AG09319 (cell line): ENCODE measurements around the gene CDH13.

Source experiments
- DNase-seq: peaks from one replicate; pipeline ENCODE4 v3.0.0-alpha.2; 2010; ENCODE audit warnings: low read depth; ENCODE audit errors: extremely low read depth
- TF ChIP-seq, protein P1 (sequence below): IDR thresholded peaks from 2 replicates; pipeline ENCODE4 v1.5.1; 2011; ENCODE audit warnings: low read depth, mild to moderate bottlenecking, inconsistent platforms, low read length, moderate library complexity

CDH13 gene

DNA sequence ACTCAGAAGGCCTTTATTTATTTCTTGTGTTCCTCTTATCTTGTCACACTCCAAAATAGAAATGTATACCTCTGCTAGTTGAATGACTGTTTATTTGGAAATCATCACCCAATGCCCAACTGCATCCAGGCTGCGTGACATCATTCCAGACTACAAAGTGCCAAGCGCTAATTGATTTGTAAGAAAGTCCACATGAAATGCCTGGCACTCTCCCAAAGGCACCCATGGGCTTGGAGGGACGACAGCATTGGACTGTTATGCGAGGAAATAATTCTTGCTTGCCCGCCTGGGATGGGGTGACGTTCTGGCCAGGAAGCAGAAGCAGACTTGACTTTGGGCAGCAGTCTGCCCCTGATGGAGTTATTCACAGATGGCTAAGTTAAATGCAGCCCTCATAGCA lies 165.9 kb downstream of the CDH13 start:
- no peak for DNase-seq

DNA sequence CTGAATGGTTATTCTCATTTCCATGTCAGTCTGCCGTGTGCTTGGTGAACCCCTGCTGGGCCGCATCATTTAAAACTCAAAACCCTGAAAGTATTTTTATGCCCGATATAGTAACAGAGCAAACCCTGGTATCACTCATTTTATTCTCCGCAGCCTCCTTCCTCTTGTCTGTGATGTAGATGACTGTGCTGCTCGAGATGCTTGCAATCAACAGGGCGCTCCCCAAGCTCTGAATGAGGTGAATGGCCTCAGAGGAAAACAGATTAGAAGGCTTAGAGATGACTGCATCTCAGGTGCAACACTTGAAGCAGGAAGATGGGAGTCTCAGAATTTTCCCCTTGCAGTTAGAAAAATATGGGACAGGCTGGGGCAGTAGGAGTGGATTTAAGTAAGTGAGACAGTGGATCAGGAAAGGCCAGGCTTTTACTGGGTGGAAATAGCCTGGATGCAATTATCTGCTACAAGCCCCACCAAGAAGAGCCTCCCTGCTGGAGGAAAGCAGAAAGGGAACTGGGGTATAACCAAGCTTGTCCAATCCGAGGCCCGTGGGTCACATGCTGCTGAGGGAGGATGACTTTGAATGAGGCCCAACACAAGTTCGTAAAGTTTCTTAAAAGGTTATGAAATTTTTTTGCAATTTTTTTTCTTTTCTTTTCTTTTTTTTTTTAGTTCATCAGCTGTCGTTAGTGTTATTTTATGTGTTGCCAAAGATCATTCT lies 166.9 kb downstream of the CDH13 start:
- TF ChIP-seq, protein P1, sequence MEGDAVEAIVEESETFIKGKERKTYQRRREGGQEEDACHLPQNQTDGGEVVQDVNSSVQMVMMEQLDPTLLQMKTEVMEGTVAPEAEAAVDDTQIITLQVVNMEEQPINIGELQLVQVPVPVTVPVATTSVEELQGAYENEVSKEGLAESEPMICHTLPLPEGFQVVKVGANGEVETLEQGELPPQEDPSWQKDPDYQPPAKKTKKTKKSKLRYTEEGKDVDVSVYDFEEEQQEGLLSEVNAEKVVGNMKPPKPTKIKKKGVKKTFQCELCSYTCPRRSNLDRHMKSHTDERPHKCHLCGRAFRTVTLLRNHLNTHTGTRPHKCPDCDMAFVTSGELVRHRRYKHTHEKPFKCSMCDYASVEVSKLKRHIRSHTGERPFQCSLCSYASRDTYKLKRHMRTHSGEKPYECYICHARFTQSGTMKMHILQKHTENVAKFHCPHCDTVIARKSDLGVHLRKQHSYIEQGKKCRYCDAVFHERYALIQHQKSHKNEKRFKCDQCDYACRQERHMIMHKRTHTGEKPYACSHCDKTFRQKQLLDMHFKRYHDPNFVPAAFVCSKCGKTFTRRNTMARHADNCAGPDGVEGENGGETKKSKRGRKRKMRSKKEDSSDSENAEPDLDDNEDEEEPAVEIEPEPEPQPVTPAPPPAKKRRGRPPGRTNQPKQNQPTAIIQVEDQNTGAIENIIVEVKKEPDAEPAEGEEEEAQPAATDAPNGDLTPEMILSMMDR: no peak
- no peak for DNase-seq

More for the DNA sequence above, 165.9 kb downstream of the CDH13 start:
- TF ChIP-seq, protein P1: no peak

DNA sequence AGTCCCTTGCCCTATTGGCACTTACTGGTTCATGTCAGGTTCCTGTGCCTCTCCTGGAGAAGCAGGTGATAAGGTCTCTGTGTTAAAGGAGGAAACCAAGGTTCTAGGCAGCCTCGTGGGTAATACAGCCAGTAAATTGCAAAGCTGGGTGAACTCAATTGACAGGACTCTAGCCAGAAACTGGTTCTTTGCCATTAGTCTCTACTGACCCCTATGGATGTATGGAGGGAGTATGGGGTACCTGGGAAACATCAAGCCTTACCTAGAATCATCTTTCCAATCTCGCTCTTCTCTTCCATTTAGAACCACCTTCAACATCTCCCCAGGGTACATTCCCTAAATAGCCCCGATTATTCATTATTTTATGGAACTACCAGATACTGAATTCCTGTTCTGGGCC lies 169.3 kb downstream of the CDH13 start:
- DNase-seq: no peak
- TF ChIP-seq, protein P1: no peak

DNA sequence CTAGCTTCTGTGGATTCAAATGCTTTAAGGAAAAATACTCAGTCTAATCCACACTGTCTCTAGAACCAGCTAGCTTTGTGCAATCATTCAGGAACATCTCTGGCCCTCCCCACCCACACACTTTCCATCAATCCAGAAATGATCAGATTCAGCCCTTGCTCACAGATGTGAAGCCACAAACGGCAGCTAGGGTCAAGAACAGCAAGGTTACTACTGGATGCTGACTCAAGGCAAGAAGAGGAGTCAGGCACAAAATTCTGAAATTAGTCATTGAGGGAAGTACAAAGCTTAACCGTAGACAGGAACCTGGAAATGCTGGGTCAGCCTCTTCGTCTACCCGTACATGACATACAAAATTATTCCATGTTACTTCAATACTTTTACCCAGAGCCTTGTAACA lies 174.6 kb downstream of the CDH13 start:
- DNase-seq: no peak
- TF ChIP-seq, protein P1: no peak

DNA sequence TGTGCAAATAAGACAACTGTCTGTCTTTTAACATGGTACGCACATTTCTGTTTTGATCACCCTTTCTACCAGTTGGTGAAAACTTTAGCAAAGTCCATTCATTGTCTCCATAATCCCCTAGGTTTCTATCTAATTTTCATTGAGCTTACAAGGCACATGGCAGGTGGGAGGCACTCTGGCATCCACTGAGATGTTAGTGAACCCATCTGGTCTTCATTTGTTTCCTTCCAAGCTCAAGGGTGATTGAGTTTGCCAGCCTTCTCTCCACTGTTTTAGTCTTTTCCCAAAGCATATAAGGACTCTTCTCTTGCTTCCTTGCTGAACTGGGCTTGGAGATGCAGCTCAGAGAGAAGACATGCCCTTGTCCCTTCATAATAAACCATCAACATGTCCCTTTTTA lies 179.1 kb downstream of the CDH13 start:
- TF ChIP-seq, protein P1: no peak
- no peak for DNase-seq

DNA sequence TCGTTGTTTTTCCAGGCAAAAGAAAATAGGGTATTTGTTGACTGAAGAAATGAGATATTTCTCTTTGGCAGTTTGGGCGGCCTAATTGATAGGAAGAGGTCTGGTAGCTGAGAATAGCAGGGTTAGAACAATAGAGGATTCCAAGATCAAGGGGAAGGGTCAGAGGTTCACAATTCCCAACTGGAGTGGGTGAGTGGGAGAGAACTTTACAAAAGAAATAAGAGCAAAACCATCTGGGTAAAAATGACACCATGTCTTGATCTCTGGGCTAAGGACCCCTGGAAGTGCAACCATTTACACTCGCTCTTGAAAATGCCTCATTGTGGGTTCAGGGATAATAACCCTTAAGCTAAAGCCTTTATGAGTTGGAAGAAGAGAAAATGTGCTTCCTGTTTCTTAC lies 180.5 kb downstream of the CDH13 start:
- TF ChIP-seq, protein P1: no peak
- no peak for DNase-seq

DNA sequence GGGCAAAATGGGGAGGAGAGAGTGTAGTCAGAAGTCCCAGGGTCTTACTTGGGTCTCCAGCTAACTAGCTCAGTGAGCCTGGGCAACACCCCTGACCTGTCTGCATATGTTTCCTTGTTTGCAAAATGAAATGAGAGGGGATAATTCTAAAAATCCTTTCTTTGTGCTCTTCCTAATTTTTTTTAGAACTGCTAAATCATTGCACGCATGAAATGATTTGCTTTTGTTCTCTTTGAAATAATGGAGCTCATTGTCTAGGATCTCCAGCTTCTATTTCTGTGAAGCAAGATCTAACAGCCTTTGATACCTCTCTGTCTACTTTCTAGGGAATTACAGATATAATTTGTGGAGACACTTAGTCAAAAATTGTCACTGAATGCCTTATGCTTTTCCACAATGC lies 181.3 kb downstream of the CDH13 start:
- no peak for DNase-seq
- TF ChIP-seq, protein P1: no peak
